Forelimb muscle (tissue), 1 donor: Measurements from ENCODE around the gene PALLD. TPM values are rescaled to one million over a fixed set of nuclear protein-coding genes. Genes with fewer than 3 reads are reported as not detected.
"Not testable (repeated sequence)": the region's sequence is repeated elsewhere in the genome, so short reads cannot be mapped to it uniquely, and the experiment has no call there.

Experiments
- DNase-seq: peaks from one replicate; pipeline ENCODE4 v3.0.0-alpha.2; 2013; ENCODE audit warnings: low read depth
- polyA plus RNA-seq: library from polyadenylated mRNA; unstranded; fragments of 120-200 nt; gene quantifications from one replicate; pipeline ENCODE4 v1.2.1, GENCODE V29; 2013; ENCODE audit not compliant: insufficient read length

PALLD gene
- polyA plus RNA-seq, 1 donor = 167 TPM

- DNase-seq = no peak
Measured at GRCh38 chr4:168945291-168945690, 448.4 kb downstream of the PALLD start.

GRCh38 chr4:168952821-168953246, 456.0 kb downstream of the PALLD start:
- DNase-seq = not testable (repeated sequence)

- no peak for DNase-seq
Measured at GRCh38 chr4:168955674-168956073, 458.8 kb downstream of the PALLD start.

GRCh38 chr4:168960716-168961115, 463.9 kb downstream of the PALLD start:
- DNase-seq = no peak

GRCh38 chr4:168972596-168972995, 475.7 kb downstream of the PALLD start:
- no peak for DNase-seq

Other genes starting within 250 kb of the PALLD start
- gene DDX60, start 178.3 kb upstream of the PALLD start, polyA plus RNA-seq = 3.8 TPM
- 6.9 TPM for gene DDX60L, start 16.6 kb upstream of the PALLD start, polyA plus RNA-seq